CD14-positive monocyte (primary cell): Measurements from ENCODE around the gene AKAP6. TPM values are rescaled to one million over a fixed set of nuclear protein-coding genes. Genes with fewer than 3 reads are reported as not detected.

Experiments used
- DNase-seq, 3 donors: peaks; one replicate each; pipeline ENCODE4 v3.0.0-alpha.2; 2011 to 2022
- H2AFZ ChIP-seq: 2 replicates; pipeline ENCODE4 v1.6.0; 2012; ENCODE audit warnings: mild to moderate bottlenecking, low read depth, low read length, inconsistent platforms; ENCODE audit not compliant: insufficient read depth, poor library complexity, severe bottlenecking
- H3K27ac ChIP-seq, 2 donors: 1 replicate in 1 of 2; 2 replicates in 1 of 2; pipeline ENCODE4 v1.5.1; 2012 to 2013; ENCODE audit warnings: low read length in 2 of 2, control low read depth in 1 of 2, inconsistent platforms in 1 of 2, low read depth in 1 of 2, mild to moderate bottlenecking in 1 of 2
- H3K27me3 ChIP-seq, 2 donors: one replicate each; pipeline versions ENCODE4 v1.6.0 to v1.6.1; 2011 to 2013; ENCODE audit warnings: low read length in 2 of 2; ENCODE audit not compliant: control insufficient read depth in 2 of 2, insufficient read depth in 2 of 2
- H3K36me3 ChIP-seq, 2 donors: replicated peaks in 1 of 2; 1 replicate in 1 of 2; 2 replicates in 1 of 2; pipeline versions ENCODE4 v1.5.1 to v1.6.1; 2012 to 2013; ENCODE audit warnings: low read length in 2 of 2, control low read depth in 1 of 2, inconsistent platforms in 1 of 2, mild to moderate bottlenecking in 1 of 2; ENCODE audit not compliant: insufficient read depth in 2 of 2, control insufficient read depth in 1 of 2
- H3K4me1 ChIP-seq, 2 donors: 1 replicate in 1 of 2; 2 replicates in 1 of 2; pipeline versions ENCODE4 v1.5.1 to v1.6.1; 2012 to 2013; ENCODE audit warnings: low read length in 2 of 2, control low read depth in 1 of 2, inconsistent platforms in 1 of 2, mild to moderate bottlenecking in 1 of 2, moderate library complexity in 1 of 2; ENCODE audit not compliant: insufficient read depth in 2 of 2, control insufficient read depth in 1 of 2
- H3K4me2 ChIP-seq: replicated peaks from 2 replicates; pipeline ENCODE3; 2012; ENCODE audit warnings: low read length, moderate library complexity, mild to moderate bottlenecking; ENCODE audit not compliant: poor library complexity, severe bottlenecking; ENCODE audit errors: extremely low read depth
- H3K4me3 ChIP-seq, 3 experiments: fragments of 200-600 bp in 1 of 3; sonication (generic) in 1 of 3; replicated peaks in 1 of 3; 1 replicate in 2 of 3; 2 replicates in 1 of 3; pipeline ENCODE4 v1.5.1; 2011 to 2013; ENCODE audit warnings: low read length in 3 of 3, mild to moderate bottlenecking in 3 of 3, control low read depth in 2 of 3, low read depth in 2 of 3, inconsistent platforms in 1 of 3, moderate library complexity in 1 of 3
- H3K79me2 ChIP-seq: 2 replicates; pipeline ENCODE4 v1.6.0; 2012; ENCODE audit warnings: mild to moderate bottlenecking, control low read depth, inconsistent platforms, low read length, moderate library complexity; ENCODE audit not compliant: insufficient read depth
- H3K9ac ChIP-seq: 2 replicates; pipeline ENCODE4 v1.6.0; 2017; ENCODE audit warnings: low read length, mild to moderate bottlenecking; ENCODE audit not compliant: insufficient read depth, poor library complexity, severe bottlenecking
- H3K9me3 ChIP-seq, 2 donors: replicated peaks in 1 of 2; 1 replicate in 1 of 2; 2 replicates in 1 of 2; pipeline versions ENCODE4 v1.5.1 to v1.6.1; 2012 to 2013; ENCODE audit warnings: low read length in 2 of 2, control low read depth in 1 of 2; ENCODE audit not compliant: control insufficient read depth in 1 of 2, insufficient read depth in 1 of 2
- H4K20me1 ChIP-seq: 2 replicates; pipeline ENCODE4 v1.6.0; 2012; ENCODE audit warnings: mild to moderate bottlenecking, low read length, control low read depth, moderate library complexity; ENCODE audit not compliant: insufficient read depth
- H3K27ac Mint-ChIP-seq, 7 donors: one replicate each; pipeline ENCODE4 v1.8.0; 2020; ENCODE audit warnings: mild to moderate bottlenecking in 7 of 7, mixed read lengths in 7 of 7, moderate library complexity in 6 of 7, inconsistent platforms in 2 of 7
- H3K27me3 Mint-ChIP-seq, 3 donors: one replicate each; pipeline ENCODE4 v1.8.0; 2021 to 2022; ENCODE audit warnings: low read depth in 3 of 3, mild to moderate bottlenecking in 3 of 3, mixed read lengths in 3 of 3, moderate library complexity in 3 of 3, inconsistent platforms in 1 of 3
- H3K36me3 Mint-ChIP-seq, 2 donors: one replicate each; pipeline ENCODE4 v1.8.0; 2020; ENCODE audit warnings: mixed read lengths in 2 of 2, inconsistent platforms in 1 of 2, mild to moderate bottlenecking in 1 of 2
- H3K4me1 Mint-ChIP-seq: one replicate; pipeline ENCODE4 v1.8.0; 2020; ENCODE audit warnings: mild to moderate bottlenecking, mixed read lengths
- H3K4me3 Mint-ChIP-seq, 2 donors: one replicate each; pipeline ENCODE4 v1.8.0; 2020; ENCODE audit warnings: mild to moderate bottlenecking in 2 of 2, mixed read lengths in 2 of 2, moderate library complexity in 1 of 2
- H3K9me3 Mint-ChIP-seq, 7 donors: one replicate each; pipeline ENCODE4 v1.8.0; 2020 to 2022; ENCODE audit warnings: mixed read lengths in 7 of 7, mild to moderate bottlenecking in 6 of 7, moderate library complexity in 6 of 7, inconsistent platforms in 2 of 7
- CTCF ChIP-seq: fragments of 200-600 bp; IDR thresholded peaks from one replicate; pipeline ENCODE4 v1.8.0; 2022; ENCODE audit warnings: antibody characterized with exemption, mild to moderate bottlenecking
- WGBS: methylation state at CpG from one replicate; pipeline ENCODE4 v1.1.5; 2013; ENCODE audit warnings: missing lambda C conversion rate; ENCODE audit not compliant: insufficient coverage; 5-methylcytosine and 5-hydroxymethylcytosine counted together
- intact Hi-C, 2 donors: fragments of 100-400 bp; cut with micrococcal nuclease; formaldehyde crosslinking; loops; one replicate each; pipeline versions ENCODE4 v1.15.0 to v1.15.1; 2023
- polyA plus RNA-seq, 3 donors: library from polyadenylated mRNA; depleted of rRNA in 1 of 3; unstranded in 2 of 3; stranded (reverse) in 1 of 3; fragments of 300-500 nt in 2 of 3; fragments of >200 nt in 1 of 3; fragmentation: Illumina TruSeq in 2 of 3; gene quantifications; 1 replicate in 2 of 3; 2 replicates in 1 of 3; pipeline ENCODE4 v1.2.3, GENCODE V29; 2012 to 2021

The AKAP6 gene
- polyA plus RNA-seq, 3 donors, result not detected

- H3K9me3 ChIP-seq, result no peaks in the 10 kb centered on the region
- DNase-seq, result no peak
- H3K27me3 ChIP-seq, result no peaks in the 10 kb centered on the region
- no peak overlapping the region for H3K4me3 Mint-ChIP-seq
- H3K9me3 Mint-ChIP-seq, result peaks cover 0 to 2% (median 0%) of the 10 kb centered on the region in 7 donors
- no peaks in the 10 kb centered on the region for H3K36me3 Mint-ChIP-seq
- H3K27me3 Mint-ChIP-seq, result no peaks in the 10 kb centered on the region
- H3K27ac ChIP-seq, result no peak overlapping the region
- H3K4me3 ChIP-seq, result no peak overlapping the region
- H3K79me2 ChIP-seq, result no peaks in the 10 kb centered on the region
- H3K4me2 ChIP-seq, result no peak overlapping the region
- no peak overlapping the region for H3K27ac Mint-ChIP-seq
- H3K4me1 ChIP-seq, result no peaks in the 10 kb centered on the region
- no peaks in the 10 kb centered on the region for H3K4me1 Mint-ChIP-seq
- no peak overlapping the region for H3K9ac ChIP-seq
- intact Hi-C loops, result no loop called here
- no peaks in the 10 kb centered on the region for H4K20me1 ChIP-seq
- H3K36me3 ChIP-seq, result no peaks in the 10 kb centered on the region
- H2AFZ ChIP-seq, result no peak overlapping the region
- no peak for TF ChIP-seq CTCF
- no CpG with 5 or more reads among the region's 1 CpG for WGBS
Measured at GRCh38 chr14:32733015-32733414, 403.9 kb downstream of the AKAP6 start.

- H3K27ac Mint-ChIP-seq, result no peak overlapping the region
- H3K79me2 ChIP-seq, result no peaks in the 10 kb centered on the region
- no peaks in the 10 kb centered on the region for H3K9me3 ChIP-seq
- H3K4me3 ChIP-seq, result no peak overlapping the region
- H3K4me1 Mint-ChIP-seq, result no peaks in the 10 kb centered on the region
- no peak overlapping the region for H3K4me3 Mint-ChIP-seq
- intact Hi-C loops, result no loop called here
- no peaks in the 10 kb centered on the region for H4K20me1 ChIP-seq
- 100% methylated on average over 2 of the region's 3 CpGs for WGBS
- H3K9me3 Mint-ChIP-seq, result peaks cover 0 to 2% (median 0%) of the 10 kb centered on the region in 7 donors
- DNase-seq, result no peak
- H3K36me3 Mint-ChIP-seq, result no peaks in the 10 kb centered on the region
- H3K36me3 ChIP-seq, result no peaks in the 10 kb centered on the region
- no peak for TF ChIP-seq CTCF
- H2AFZ ChIP-seq, result no peak overlapping the region
- no peak overlapping the region for H3K27ac ChIP-seq
- no peak overlapping the region for H3K4me2 ChIP-seq
- H3K27me3 Mint-ChIP-seq, result no peaks in the 10 kb centered on the region
- H3K9ac ChIP-seq, result no peak overlapping the region
- H3K4me1 ChIP-seq, result no peaks in the 10 kb centered on the region
- H3K27me3 ChIP-seq, result no peaks in the 10 kb centered on the region
Measured at GRCh38 chr14:32734261-32734660, 405.2 kb downstream of the AKAP6 start.
